NCI-H524 treated with DMSO at 0.1 percent for 48 hours (cell line): Measurements from ENCODE around the gene CRACR2A.

Experiments used
- DNase-seq: peaks from one replicate; lab custom pipeline; 2025; lab: John Stamatoyannopoulos, UW

Gene CRACR2A

DNA sequence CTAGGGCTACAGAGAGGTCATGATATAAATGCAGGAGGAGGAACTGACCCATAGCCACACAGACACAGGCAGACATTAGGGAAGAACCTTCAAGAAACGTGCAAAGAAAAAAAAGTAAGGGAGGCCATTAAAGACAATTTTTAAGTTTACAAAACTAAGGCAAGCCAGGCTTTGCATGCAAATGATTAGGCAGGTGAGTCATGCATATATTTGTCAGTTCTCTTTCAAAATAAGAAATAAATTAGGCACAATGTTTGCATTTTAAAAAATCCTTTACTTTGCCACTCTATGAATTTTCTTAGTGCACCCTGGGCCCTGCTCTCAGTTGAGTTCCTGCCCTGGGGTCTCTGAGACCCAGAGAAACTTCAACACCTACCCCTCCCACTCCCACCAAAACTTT, 186.9 kb downstream of the CRACR2A start:
- no peak for DNase-seq
